HepG2 (cell line): ENCODE data around the gene KCNA4. TPM values are rescaled to one million over a fixed set of nuclear protein-coding genes. Genes with fewer than 3 reads are reported as not detected.

Experiments used
- ATAC-seq: fragments of 200-7000 bp; cut with Tn5 transposase; 3 replicates; pipeline ENCODE4 v1.9.1; 2020; ENCODE audit warnings: mild to moderate bottlenecking, moderate library complexity
- BruUV-seq: library from RNA; stranded (reverse); fragments of 400-500 nt; replicated peaks from 2 replicates; lab custom pipeline; 2021; lab: Mats Ljungman, UMichigan
- CTCF ChIA-PET: fragments of 300-600 bp; formaldehyde crosslinking; extraction: SDS; loops from one replicate; lab custom pipeline; 2021; ENCODE audit warnings: low total read pairs, inconsistent platforms, low intra/inter-chr PET ratio; lab: Yijun Ruan, JAX
- POLR2A ChIA-PET: fragments of 350-600 bp; sonication (Branson Sonifier 250); formaldehyde crosslinking; loops from one replicate; lab custom pipeline; 2020; ENCODE audit warnings: antibody characterized with exemption, inconsistent platforms; lab: Yijun Ruan, JAX
- DNase-seq: peaks from one replicate; pipeline ENCODE4 v3.0.0-alpha.2; 2015; ENCODE audit warnings: low spot score
- FAIRE-seq: peaks from 3 replicates; lab custom pipeline; 2011; peaks lifted over from hg19 to GRCh38; lab: Jason Lieb, UNC
- H2AFZ ChIP-seq: one replicate; pipeline ENCODE4 v1.6.1; 2011; ENCODE audit warnings: low read length, inconsistent platforms
- H3K27ac ChIP-seq: fragments of 300-600 bp; 3 replicates; pipeline ENCODE4 v1.8.0; 2011; ENCODE audit warnings: mixed run types, mild to moderate bottlenecking, mixed read lengths, low read length, inconsistent platforms; ENCODE audit not compliant: insufficient read depth; ENCODE audit errors: extremely low read length
- H3K27me3 ChIP-seq, 2 experiments: fragments of 200-600 bp in 1 of 2; 2 replicates in 1 of 2; 3 replicates in 1 of 2; pipeline versions ENCODE4 v1.6.0 to v1.8.0; 2011; ENCODE audit warnings: low read length in 2 of 2, mild to moderate bottlenecking in 2 of 2, moderate library complexity in 2 of 2, inconsistent platforms in 1 of 2; ENCODE audit not compliant: insufficient read depth in 2 of 2, control insufficient read depth in 1 of 2
- H3K36me3 ChIP-seq, 2 experiments: fragments of 200-600 bp in 1 of 2; replicated peaks in 1 of 2; 2 replicates in 1 of 2; 3 replicates in 1 of 2; pipeline versions ENCODE4 v1.5.1 to v1.8.0; 2011; ENCODE audit warnings: low read length in 2 of 2, inconsistent platforms in 1 of 2; ENCODE audit not compliant: insufficient read depth in 2 of 2, control insufficient read depth in 1 of 2
- H3K4me1 ChIP-seq: 2 replicates; pipeline ENCODE4 v1.5.1; 2012; ENCODE audit warnings: low read length, inconsistent platforms; ENCODE audit not compliant: insufficient read depth
- H3K4me2 ChIP-seq: 2 replicates; pipeline ENCODE4 v1.6.0; 2011; ENCODE audit warnings: low read depth, low read length, inconsistent platforms
- H3K4me3 ChIP-seq, 3 experiments: fragments of 200-600 bp in 1 of 3; sonication (generic), shearing (Covaris generic) in 1 of 3; replicated peaks in 1 of 3; 2 replicates each; pipeline ENCODE4 v1.5.1; 2011 to 2016; ENCODE audit warnings: low read length in 3 of 3, inconsistent platforms in 2 of 3, low read depth in 2 of 3, mild to moderate bottlenecking in 2 of 3, control low read depth in 1 of 3, mixed read lengths in 1 of 3; ENCODE audit not compliant: insufficient read depth in 1 of 3
- H3K79me2 ChIP-seq: one replicate; pipeline ENCODE4 v1.6.1; 2011; ENCODE audit warnings: low read length, inconsistent platforms; ENCODE audit not compliant: insufficient read depth
- H3K9ac ChIP-seq: 2 replicates; pipeline ENCODE4 v1.6.0; 2011; ENCODE audit warnings: mild to moderate bottlenecking, low read depth, low read length, inconsistent platforms; ENCODE audit not compliant: insufficient read depth
- H3K9me3 ChIP-seq: 2 replicates; pipeline ENCODE4 v1.5.1; 2012; ENCODE audit warnings: mild to moderate bottlenecking, low read length
- H4K20me1 ChIP-seq: 2 replicates; pipeline ENCODE4 v1.6.0; 2011; ENCODE audit warnings: inconsistent platforms, mild to moderate bottlenecking, low read length, moderate library complexity; ENCODE audit not compliant: insufficient read depth
- CENPX ChIP-seq: sonication (generic); formaldehyde crosslinking; IDR thresholded peaks from 2 replicates; pipeline ENCODE4 v1.9.0; 2021; ENCODE audit warnings: mild to moderate bottlenecking, missing genetic modification reagents, moderate library complexity
- ERF ChIP-seq: IDR thresholded peaks from 2 replicates; pipeline ENCODE4 v1.6.1; 2018; ENCODE audit warnings: missing biosample characterization, missing genetic modification reagents
- GATAD1 ChIP-seq: IDR thresholded peaks from 2 replicates; pipeline ENCODE4 v1.6.1; 2016; ENCODE audit warnings: missing genetic modification reagents, missing compliant biosample characterization
- KAT7 ChIP-seq: IDR thresholded peaks from 2 replicates; pipeline ENCODE4 v1.6.1; 2018; ENCODE audit warnings: borderline replicate concordance, missing compliant biosample characterization
- MBNL3 ChIP-seq: fragments of 250-450 bp; sonication (Bioruptor Pico); conservative IDR thresholded peaks from 2 replicates; pipeline ENCODE4 v1.8.0; 2022; ENCODE audit warnings: mild to moderate bottlenecking, inconsistent platforms
- NFKBIZ ChIP-seq: IDR thresholded peaks from 2 replicates; pipeline ENCODE4 v1.6.1; 2018; ENCODE audit warnings: missing genetic modification reagents, missing compliant biosample characterization
- ZNF441 ChIP-seq: sonication (generic); formaldehyde crosslinking; IDR thresholded peaks from 2 replicates; pipeline ENCODE4 v1.7.0; 2021; ENCODE audit warnings: missing genetic modification reagents, borderline replicate concordance
- WGBS: methylation state at CpG from one replicate; pipeline ENCODE4 v1.1.6; 2017; ENCODE audit warnings: low lambda C conversion rate; 5-methylcytosine and 5-hydroxymethylcytosine counted together
- in situ Hi-C: cut with HindIII; loops from 2 replicates; pipeline ENCODE4 v1.10.0; 2017; ENCODE audit warnings: low pct_unique_long_range_greater_than_20kb; ENCODE audit not compliant: extremely low pct_ligation_motif_present
- intact Hi-C: fragments of 100-400 bp; cut with micrococcal nuclease; formaldehyde crosslinking; loops from one replicate; pipeline ENCODE4 v1.10.0; 2022; ENCODE audit not compliant: unreplicated experiment
- polyA plus RNA-seq, 8 experiments: library from polyadenylated mRNA; depleted of rRNA in 3 of 8; stranded (reverse) in 7 of 8; unstranded in 1 of 8; fragments of >200 nt; fragmentation: Illumina TruSeq in 4 of 8; extraction: Trizol in 4 of 8; gene quantifications; 2 replicates each; pipeline versions ENCODE4 v1.2.1 to v1.2.3, GENCODE V29; 2011 to 2016; ENCODE audit warnings: low read depth in 4 of 8, missing spikeins in 1 of 8, mixed read lengths in 1 of 8; ENCODE audit not compliant: insufficient read depth in 1 of 8
- total RNA-seq, 5 experiments: library from RNA; depleted of rRNA; stranded (reverse); fragments of >200 nt; fragmentation: Illumina TruSeq; extraction: Trizol; gene quantifications; 2 replicates each; pipeline ENCODE4 v1.2.3, GENCODE V29; 2016; ENCODE audit warnings: low read depth in 1 of 5
- TF ChIP-seq, protein P1 (sequence below): sonication (generic); formaldehyde crosslinking; IDR thresholded peaks from 2 replicates; pipeline ENCODE4 v1.8.0; 2022; ENCODE audit warnings: mild to moderate bottlenecking, missing genetic modification reagents, borderline replicate concordance
- TF ChIP-seq, protein P2 (sequence below): conservative IDR thresholded peaks from 2 replicates; pipeline ENCODE4 v1.6.1; 2018; ENCODE audit warnings: missing genetic modification reagents
- TF ChIP-seq, protein P3 (sequence below), 2 experiments: fragments of 450-650 bp in 1 of 2; sonication (generic) in 1 of 2; formaldehyde crosslinking; IDR thresholded peaks; 2 replicates each; pipeline versions ENCODE4 v1.5.0 to v1.8.0; 2020 to 2022; ENCODE audit warnings: mild to moderate bottlenecking in 1 of 2, missing genetic modification reagents in 1 of 2
- TF ChIP-seq, protein P4 (sequence below): sonication (generic); formaldehyde crosslinking; IDR thresholded peaks from 2 replicates; pipeline ENCODE4 v1.8.0; 2022; ENCODE audit warnings: mild to moderate bottlenecking, missing genetic modification reagents; ENCODE audit not compliant: insufficient replicate concordance

KCNA4 gene
- total and polyA plus RNA-seq, 2 of the 13 experiments (the other 11 are each of a cell fraction or from before 2014, with no cell fraction given), result not detected

DNA sequence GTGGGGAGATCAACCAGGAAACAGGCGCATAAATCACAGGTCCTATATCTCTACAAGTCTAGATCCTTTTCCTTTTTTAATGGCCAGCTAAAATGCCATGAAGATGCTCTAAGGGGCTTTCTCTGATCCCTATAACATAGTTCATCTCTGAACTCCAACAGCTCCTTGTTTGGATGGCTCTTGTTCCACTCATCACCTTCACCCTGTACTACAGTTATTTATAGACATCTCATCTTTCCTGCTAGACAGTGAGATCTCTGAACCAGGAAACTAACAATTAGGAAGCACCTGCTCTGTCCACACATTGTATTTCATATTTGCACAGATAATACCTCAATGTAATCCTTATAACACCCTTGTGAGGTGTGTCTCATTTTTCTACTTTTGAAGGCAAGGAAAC, 31.6 kb downstream of the KCNA4 start:
- no peaks in the 10 kb centered on the region for H3K79me2 ChIP-seq
- no peaks in the 10 kb centered on the region for H3K27me3 ChIP-seq
- TF ChIP-seq, protein P1, sequence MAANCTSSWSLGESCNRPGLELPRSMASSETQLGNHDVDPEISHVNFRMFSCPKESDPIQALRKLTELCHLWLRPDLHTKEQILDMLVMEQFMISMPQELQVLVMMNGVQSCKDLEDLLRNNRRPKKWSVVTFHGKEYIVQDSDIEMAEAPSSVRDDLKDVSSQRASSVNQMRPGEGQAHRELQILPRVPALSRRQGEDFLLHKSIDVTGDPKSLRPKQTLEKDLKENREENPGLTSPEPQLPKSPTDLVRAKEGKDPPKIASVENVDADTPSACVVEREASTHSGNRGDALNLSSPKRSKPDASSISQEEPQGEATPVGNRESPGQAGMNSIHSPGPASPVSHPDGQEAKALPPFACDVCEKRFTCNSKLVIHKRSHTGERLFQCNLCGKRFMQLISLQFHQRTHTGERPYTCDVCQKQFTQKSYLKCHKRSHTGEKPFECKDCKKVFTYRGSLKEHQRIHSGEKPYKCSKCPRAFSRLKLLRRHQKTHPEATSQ (CRISPR knock-in tag), result no peak
- TF ChIP-seq, protein P2, sequence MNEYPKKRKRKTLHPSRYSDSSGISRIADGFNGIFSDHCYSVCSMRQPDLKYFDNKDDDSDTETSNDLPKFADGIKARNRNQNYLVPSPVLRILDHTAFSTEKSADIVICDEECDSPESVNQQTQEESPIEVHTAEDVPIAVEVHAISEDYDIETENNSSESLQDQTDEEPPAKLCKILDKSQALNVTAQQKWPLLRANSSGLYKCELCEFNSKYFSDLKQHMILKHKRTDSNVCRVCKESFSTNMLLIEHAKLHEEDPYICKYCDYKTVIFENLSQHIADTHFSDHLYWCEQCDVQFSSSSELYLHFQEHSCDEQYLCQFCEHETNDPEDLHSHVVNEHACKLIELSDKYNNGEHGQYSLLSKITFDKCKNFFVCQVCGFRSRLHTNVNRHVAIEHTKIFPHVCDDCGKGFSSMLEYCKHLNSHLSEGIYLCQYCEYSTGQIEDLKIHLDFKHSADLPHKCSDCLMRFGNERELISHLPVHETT (CRISPR knock-in tag), result no peak
- no peak for TF ChIP-seq CENPX (CRISPR knock-in tag)
- TF ChIP-seq, protein P3, sequence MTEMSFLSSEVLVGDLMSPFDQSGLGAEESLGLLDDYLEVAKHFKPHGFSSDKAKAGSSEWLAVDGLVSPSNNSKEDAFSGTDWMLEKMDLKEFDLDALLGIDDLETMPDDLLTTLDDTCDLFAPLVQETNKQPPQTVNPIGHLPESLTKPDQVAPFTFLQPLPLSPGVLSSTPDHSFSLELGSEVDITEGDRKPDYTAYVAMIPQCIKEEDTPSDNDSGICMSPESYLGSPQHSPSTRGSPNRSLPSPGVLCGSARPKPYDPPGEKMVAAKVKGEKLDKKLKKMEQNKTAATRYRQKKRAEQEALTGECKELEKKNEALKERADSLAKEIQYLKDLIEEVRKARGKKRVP (CRISPR knock-in tag; IDR thresholded peaks at IDR 0.05), result no peak
- no peak for TF ChIP-seq ERF
- no peak for TF ChIP-seq NFKBIZ (CRISPR knock-in tag)
- no peak for TF ChIP-seq GATAD1 (CRISPR knock-in tag)
- TF ChIP-seq ZNF441 (CRISPR knock-in tag), result no peak
- TF ChIP-seq, protein P4, sequence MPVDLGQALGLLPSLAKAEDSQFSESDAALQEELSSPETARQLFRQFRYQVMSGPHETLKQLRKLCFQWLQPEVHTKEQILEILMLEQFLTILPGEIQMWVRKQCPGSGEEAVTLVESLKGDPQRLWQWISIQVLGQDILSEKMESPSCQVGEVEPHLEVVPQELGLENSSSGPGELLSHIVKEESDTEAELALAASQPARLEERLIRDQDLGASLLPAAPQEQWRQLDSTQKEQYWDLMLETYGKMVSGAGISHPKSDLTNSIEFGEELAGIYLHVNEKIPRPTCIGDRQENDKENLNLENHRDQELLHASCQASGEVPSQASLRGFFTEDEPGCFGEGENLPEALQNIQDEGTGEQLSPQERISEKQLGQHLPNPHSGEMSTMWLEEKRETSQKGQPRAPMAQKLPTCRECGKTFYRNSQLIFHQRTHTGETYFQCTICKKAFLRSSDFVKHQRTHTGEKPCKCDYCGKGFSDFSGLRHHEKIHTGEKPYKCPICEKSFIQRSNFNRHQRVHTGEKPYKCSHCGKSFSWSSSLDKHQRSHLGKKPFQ (CRISPR knock-in tag), result no peak
- no peak for TF ChIP-seq MBNL3 (CRISPR knock-in tag)
- TF ChIP-seq KAT7 (CRISPR knock-in tag), result no peak
- no peak overlapping the region for H3K9ac ChIP-seq
- no peak overlapping the region for H2AFZ ChIP-seq
- CTCF ChIA-PET, result no interaction called here
- WGBS, result 58% methylated on average over 1 of the region's 1 CpG
- H3K4me1 ChIP-seq, result no peaks in the 10 kb centered on the region
- FAIRE-seq (no peak), ATAC-seq (no peak), DNase-seq (no peak)
- in situ Hi-C loops, result no loop called here
- H3K4me2 ChIP-seq, result no peak overlapping the region
- no TSS peak for BruUV-seq
- H4K20me1 ChIP-seq, result no peaks in the 10 kb centered on the region
- H3K9me3 ChIP-seq, result peaks cover 36% of the 10 kb centered on the region
- H3K4me3 ChIP-seq, result no peak overlapping the region
- POLR2A ChIA-PET, result no interaction called here
- H3K27ac ChIP-seq, result no peak overlapping the region
- intact Hi-C loops, result no loop called here
- H3K36me3 ChIP-seq, result no peaks in the 10 kb centered on the region
